GM12864 (cell line): ENCODE data around the gene MGAT2.
"Not testable (repeated sequence)": the region's sequence is repeated elsewhere in the genome, so short reads cannot be mapped to it uniquely, and the experiment has no call there.

Experiments
- DNase-seq: peaks from one replicate; pipeline ENCODE4 v3.0.0-alpha.2; 2011; ENCODE audit warnings: low read depth
- H3K4me3 ChIP-seq: 2 replicates; pipeline ENCODE4 v1.5.1; 2011; ENCODE audit warnings: mild to moderate bottlenecking, low read depth, low read length, control low read depth
- TF ChIP-seq, protein P1 (sequence below): IDR thresholded peaks from 2 replicates; pipeline ENCODE4 v1.5.1; 2011; ENCODE audit warnings: low read depth, mild to moderate bottlenecking, moderate library complexity, low read length, control low read depth, inconsistent platforms; ENCODE audit errors: missing control alignments

The MGAT2 gene

DNA sequence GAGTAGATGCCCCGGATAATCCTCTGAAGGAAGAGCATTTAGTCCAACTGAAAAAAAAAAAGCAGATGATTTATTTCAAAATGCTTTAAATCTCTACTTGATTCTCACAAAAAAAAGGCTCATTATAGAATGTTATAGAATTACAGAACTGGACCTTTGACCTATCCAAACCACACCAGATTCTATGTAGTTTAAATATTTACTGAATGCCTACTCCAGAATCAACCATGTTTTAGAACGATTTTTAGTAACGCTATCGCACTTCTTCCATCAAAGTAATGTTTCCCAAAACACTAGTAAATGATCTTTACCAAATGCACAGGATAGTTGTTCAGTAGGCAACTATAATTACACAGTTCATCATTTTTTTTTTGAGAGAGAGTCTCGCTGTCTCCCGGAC, 37.0 kb upstream of the MGAT2 start:
- DNase-seq, result no peak
- peak overlapping the region; percentile 70 for H3K4me3 ChIP-seq
- TF ChIP-seq, protein P1, sequence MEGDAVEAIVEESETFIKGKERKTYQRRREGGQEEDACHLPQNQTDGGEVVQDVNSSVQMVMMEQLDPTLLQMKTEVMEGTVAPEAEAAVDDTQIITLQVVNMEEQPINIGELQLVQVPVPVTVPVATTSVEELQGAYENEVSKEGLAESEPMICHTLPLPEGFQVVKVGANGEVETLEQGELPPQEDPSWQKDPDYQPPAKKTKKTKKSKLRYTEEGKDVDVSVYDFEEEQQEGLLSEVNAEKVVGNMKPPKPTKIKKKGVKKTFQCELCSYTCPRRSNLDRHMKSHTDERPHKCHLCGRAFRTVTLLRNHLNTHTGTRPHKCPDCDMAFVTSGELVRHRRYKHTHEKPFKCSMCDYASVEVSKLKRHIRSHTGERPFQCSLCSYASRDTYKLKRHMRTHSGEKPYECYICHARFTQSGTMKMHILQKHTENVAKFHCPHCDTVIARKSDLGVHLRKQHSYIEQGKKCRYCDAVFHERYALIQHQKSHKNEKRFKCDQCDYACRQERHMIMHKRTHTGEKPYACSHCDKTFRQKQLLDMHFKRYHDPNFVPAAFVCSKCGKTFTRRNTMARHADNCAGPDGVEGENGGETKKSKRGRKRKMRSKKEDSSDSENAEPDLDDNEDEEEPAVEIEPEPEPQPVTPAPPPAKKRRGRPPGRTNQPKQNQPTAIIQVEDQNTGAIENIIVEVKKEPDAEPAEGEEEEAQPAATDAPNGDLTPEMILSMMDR, result no peak

DNA sequence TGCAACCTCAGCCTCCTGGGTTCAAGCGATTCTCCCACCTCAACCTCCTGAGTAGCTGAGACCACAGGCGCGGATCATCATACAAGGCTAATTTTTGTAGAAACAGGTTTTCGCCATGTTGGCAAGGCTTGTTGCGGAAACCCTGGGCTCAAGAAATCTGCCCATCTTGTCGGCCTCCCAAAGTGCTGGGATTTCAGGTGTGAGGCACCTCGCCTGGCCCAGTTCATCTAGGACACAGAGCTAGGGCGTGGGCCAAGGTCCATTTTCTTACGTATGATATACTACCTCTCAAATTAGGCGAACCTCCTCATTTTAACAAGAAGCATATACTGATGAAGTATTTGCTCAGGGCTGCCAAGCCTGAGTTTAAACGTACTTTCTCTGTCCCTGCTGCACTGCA, 36.5 kb upstream of the MGAT2 start:
- H3K4me3 ChIP-seq, result peak overlapping the region; percentile 70
- TF ChIP-seq, protein P1, result no peak

DNA sequence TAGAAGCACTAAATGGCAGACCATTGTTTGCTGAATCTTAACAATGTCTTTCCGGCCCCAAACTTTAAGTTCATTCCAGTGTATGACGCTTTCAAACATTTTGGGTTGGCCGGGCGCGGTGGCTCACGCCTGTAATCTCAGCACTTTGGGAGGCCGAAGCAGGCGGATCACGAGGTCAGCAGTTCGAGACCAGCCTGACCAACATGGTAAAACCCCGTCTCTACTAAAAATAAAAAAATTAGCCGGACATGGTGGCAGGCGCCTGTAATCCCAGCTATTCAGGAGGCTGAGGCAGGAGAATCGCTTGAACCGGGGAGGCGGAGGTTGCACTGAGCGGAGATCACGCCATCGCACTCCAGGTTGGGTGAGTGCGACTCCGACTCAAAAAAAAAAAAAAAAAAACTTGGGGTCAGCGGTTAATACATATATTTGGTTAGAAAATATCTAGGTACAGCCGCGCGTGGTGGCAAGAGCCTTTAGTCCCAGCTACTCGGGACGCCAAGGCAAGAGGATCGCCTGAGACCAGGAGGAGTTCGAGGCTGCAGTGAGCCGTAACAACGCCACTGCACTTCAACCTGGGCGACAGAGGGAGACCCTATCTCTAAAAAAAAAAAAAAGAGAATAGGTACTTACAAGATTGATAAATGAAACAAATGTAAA, 35.5 kb upstream of the MGAT2 start:
- not testable (repeated sequence) for DNase-seq

More for the DNA sequence above, 36.5 kb upstream of the MGAT2 start:
- DNase-seq, result no peak

DNA sequence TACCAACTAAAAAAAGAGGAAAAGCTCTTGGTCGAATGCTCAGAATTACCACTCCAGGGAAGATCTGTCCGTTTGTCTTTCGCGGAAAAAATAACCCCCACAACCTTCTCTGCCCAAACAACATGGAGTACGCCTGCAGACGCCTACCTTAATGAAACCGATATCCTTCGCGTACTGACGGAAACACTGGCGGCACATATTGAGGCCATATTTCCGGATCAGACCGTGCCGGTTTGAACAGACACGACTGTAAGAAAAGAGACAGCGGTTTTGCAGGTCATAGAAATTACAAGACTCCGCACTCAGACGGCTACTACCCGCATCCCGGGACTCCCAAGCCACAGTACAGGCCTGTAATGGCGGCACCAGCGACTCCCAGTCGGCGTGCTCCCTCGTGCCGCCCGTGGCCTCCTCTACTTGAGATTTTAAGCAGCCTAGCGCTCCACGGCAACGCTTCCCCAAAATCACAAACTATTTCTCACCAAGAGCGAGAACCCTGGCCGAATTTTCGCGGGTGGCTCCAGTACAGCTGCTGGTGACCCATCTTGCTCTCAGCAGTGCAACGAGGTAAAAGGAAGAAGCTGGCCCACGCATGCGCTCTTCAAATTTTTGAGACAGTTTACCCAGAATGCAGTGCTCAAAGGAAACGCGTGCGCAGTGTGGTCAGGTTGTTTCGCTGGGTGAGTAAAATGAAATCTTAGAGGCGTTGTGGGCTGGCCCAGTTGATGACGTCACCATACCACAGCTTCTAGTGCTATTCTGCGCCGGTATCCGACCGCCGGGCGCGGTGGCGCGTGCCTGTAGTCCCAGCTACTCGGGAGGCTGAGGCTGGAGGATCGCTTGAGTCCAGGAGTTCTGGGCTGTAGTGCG, 34.6 kb upstream of the MGAT2 start, which contains the start of gene RPS29:
Gene RPS29, minus strand, starts transcription at position 578 of the 870 bp plus-strand sequence. Its CDS starts 34 bp downstream, at position 544.
- DNase-seq, result peak; percentile 99
- peak within 1 kb of the TSS; percentile 70 for H3K4me3 ChIP-seq
- TF ChIP-seq, protein P1, result no peak

More for the DNA sequence above, 35.5 kb upstream of the MGAT2 start:
- H3K4me3 ChIP-seq, result peak overlapping the region; percentile 70

DNA sequence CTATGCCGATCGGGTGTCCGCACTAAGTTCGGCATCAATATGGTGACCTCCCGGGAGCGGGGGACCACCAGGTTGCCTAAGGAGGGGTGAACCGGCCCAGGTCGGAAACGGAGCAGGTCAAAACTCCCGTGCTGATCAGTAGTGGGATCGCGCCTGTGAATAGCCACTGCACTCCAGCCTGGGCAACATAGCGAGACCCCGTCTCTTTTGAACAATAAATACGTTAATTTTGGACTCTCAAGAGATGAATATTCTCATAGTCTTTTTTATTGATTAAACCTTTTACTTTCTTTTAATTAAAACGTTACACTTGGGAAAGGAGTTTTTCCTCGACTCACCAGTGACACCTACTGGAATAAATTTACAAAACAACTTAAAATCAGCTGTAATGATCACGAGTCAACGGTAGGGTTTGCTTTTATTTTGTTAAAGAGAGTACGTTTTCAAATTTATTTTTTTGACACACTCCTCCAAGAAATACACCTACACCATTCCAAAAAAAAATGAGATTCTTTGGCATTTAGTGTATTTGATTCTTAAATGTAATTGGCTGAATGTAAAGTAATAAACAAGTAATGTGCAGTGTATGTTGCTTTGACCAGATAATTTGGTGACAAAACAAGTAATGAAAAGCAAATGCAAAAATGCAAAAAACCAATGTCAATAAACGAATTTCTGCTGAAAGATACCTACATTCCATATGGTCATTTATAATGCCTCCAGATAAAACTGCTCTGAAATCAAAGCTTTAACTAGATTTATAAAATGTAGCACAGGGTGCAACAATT, 33.7 kb upstream of the MGAT2 start:
- peak overlapping the region; percentile 22; the same call in 1 of the 2 replicates for H3K4me3 ChIP-seq
- TF ChIP-seq, protein P1, result peak; percentile 73
- no peak for DNase-seq

DNA sequence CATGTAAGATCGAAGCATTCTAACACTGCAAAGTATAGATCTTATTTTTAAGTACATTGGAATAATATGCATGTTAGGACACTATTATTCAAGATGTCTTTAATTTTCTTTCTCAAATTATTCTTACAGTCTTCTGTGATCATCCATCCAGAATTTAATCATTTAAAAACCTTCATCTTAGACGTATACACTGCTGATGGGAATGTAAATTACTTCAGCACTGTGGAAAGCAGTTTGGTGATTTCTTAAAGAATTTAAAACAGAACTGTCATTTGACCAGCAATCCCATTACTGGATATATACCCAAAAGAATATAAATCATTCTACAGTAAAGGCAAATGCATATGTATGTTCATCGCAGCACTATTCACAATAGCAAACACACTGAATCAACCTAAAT, 31.2 kb upstream of the MGAT2 start:
- TF ChIP-seq, protein P1, result no peak
- DNase-seq, result no peak
- no peak overlapping the region for H3K4me3 ChIP-seq

DNA sequence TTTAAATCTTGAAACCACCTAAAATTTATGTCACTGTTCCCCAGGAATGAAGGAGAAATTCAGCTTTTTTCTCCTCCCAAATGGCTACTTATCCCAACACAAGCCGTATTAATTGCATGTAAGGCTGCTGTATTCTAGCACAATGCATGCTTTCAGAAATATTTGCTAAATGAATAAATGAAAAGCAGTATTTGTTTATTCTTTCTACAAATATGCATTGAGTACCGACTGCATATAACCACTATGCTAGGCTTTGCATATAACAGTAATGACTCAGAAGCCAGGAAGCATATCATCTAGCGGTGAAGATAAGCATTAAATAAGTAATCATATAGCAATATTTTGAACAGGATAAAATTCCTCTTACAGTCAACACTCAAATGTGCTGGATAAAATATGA, 27.6 kb upstream of the MGAT2 start:
- H3K4me3 ChIP-seq, result peak overlapping the region; percentile 32; the same call in 1 of the 2 replicates
- DNase-seq, result no peak
- TF ChIP-seq, protein P1, result peak; percentile 3
